Aorta (tissue), 5 donors: ENCODE measurements around the gene MEX3A. TPM values are rescaled to one million over a fixed set of nuclear protein-coding genes. Genes with fewer than 3 reads are reported as not detected.
A peak's percentile ranks its signal among the peaks of the same experiment; 100 is the strongest.
"Not testable (repeated sequence)": the region's sequence is repeated elsewhere in the genome, so short reads cannot be mapped to it uniquely, and the experiment has no call there.

ENCODE experiments used
- ATAC-seq: fragments of 200-7000 bp; cut with Tn5 transposase; one replicate; pipeline ENCODE4 v1.9.1; 2022; ENCODE audit warnings: moderate library complexity; ENCODE audit not compliant: low FRiP score
- DNase-seq, 2 donors: peaks; one replicate each; pipeline ENCODE4 v3.0.0-alpha.2; 2020
- H3K27ac ChIP-seq, 2 donors: one replicate each; pipeline ENCODE4 v1.5.1; 2013; ENCODE audit warnings: low read length in 2 of 2, mild to moderate bottlenecking in 2 of 2, moderate library complexity in 2 of 2, control low read depth in 1 of 2, inconsistent platforms in 1 of 2, low read depth in 1 of 2
- H3K27me3 ChIP-seq, 2 donors: one replicate each; pipeline ENCODE4 v1.6.1; 2013; ENCODE audit warnings: control low read depth in 1 of 2, low read length in 1 of 2, mild to moderate bottlenecking in 1 of 2, moderate library complexity in 1 of 2; ENCODE audit not compliant: insufficient read depth in 2 of 2, control insufficient read depth in 1 of 2
- H3K36me3 ChIP-seq, 2 donors: one replicate each; pipeline ENCODE4 v1.6.1; 2013; ENCODE audit warnings: control low read depth in 1 of 2, low read length in 1 of 2, mild to moderate bottlenecking in 1 of 2; ENCODE audit not compliant: insufficient read depth in 2 of 2, control insufficient read depth in 1 of 2
- H3K4me1 ChIP-seq, 2 donors: one replicate each; pipeline ENCODE4 v1.6.1; 2013; ENCODE audit warnings: low read length in 2 of 2, control low read depth in 1 of 2, mild to moderate bottlenecking in 1 of 2, moderate library complexity in 1 of 2; ENCODE audit not compliant: insufficient read depth in 2 of 2, control insufficient read depth in 1 of 2
- H3K4me3 ChIP-seq, 2 donors: one replicate each; pipeline ENCODE4 v1.5.1; 2013; ENCODE audit warnings: low read length in 2 of 2, control low read depth in 1 of 2, mild to moderate bottlenecking in 1 of 2
- H3K9me3 ChIP-seq: one replicate; pipeline ENCODE4 v1.6.1; 2013; ENCODE audit warnings: mild to moderate bottlenecking, low read length; ENCODE audit not compliant: control insufficient read depth
- WGBS, 2 donors: extraction: QIAGEN DNeasy Blood & Tissue Kit; methylation state at CpG; one replicate each; pipeline ENCODE4 v1.1.7; 2013; 5-methylcytosine and 5-hydroxymethylcytosine counted together
- intact Hi-C, 2 donors: fragments of 100-400 bp; cut with DNase I; formaldehyde crosslinking; loops; one replicate each; pipeline versions ENCODE4 v1.14.2 to v1.15.0; 2022
- polyA plus RNA-seq, 2 donors: library from polyadenylated mRNA; stranded (reverse); fragments of 200-250 nt; gene quantifications; one replicate each; pipeline ENCODE4 v1.2.3, GENCODE V29; 2013
- total RNA-seq, 2 donors: library from RNA; stranded (reverse); fragmentation: NEBNext Ultra II Directional; extraction: Animal tissue kit (Norgen Biotek cat#: 25700); gene quantifications; one replicate each; pipeline ENCODE4 v1.2.1, GENCODE V29; 2021
- donor health status: healthy with polysubstance abuse.
- donor health status: Bipolar disorder and iron deficiency.
- donor health status: DM: no; HTN: no; CAD: no.
- donor health status: DM: no; HTN: no; CAD: no.
- donor health status: DM: yes; HTN: yes; CAD: no.

Gene MEX3A
- total and polyA plus RNA-seq, 4 donors = 0.03 to 1.6 (median 0.68) TPM

- Histone ChIP-seq H3K27ac (no peak overlapping the region), H3K9me3 (no peaks in the 10 kb centered on the region), H3K36me3 (no peaks in the 10 kb centered on the region), H3K27me3 (no peaks in the 10 kb centered on the region), H3K4me1 (no peaks in the 10 kb centered on the region), H3K4me3 (no peak overlapping the region)
- DNase-seq = no peak
- 88% methylated on average over 5 to 7 of the region's 7 CpGs for WGBS, 2 donors
- no peak for ATAC-seq
- intact Hi-C loops = no loop called here
Observed at GRCh38 chr1:156051011-156051725, 31.1 kb downstream of the MEX3A start.

- H3K27ac ChIP-seq = no peak overlapping the region
- H3K4me3 ChIP-seq = no peak overlapping the region
- no peak for DNase-seq
- no peaks in the 10 kb centered on the region for H3K9me3 ChIP-seq
- no peaks in the 10 kb centered on the region for H3K4me1 ChIP-seq
- 70 to 78% methylated on average over 4 of the region's 4 CpGs for WGBS, 2 donors
- no peaks in the 10 kb centered on the region for H3K27me3 ChIP-seq
- H3K36me3 ChIP-seq = no peaks in the 10 kb centered on the region
- ATAC-seq = no peak
- intact Hi-C loops = no loop called here
Observed at GRCh38 chr1:156050376-156050775, 31.9 kb downstream of the MEX3A start.

GRCh38 chr1:156048663-156049258 lies 33.5 kb downstream of the MEX3A start:
- H3K4me1 ChIP-seq = no peaks in the 10 kb centered on the region
- no peaks in the 10 kb centered on the region for H3K9me3 ChIP-seq
- ATAC-seq (no peak), DNase-seq (no peak)
- H3K36me3 ChIP-seq = no peaks in the 10 kb centered on the region
- intact Hi-C loops = no loop called here
- no peaks in the 10 kb centered on the region for H3K27me3 ChIP-seq
- no peak overlapping the region for H3K4me3 ChIP-seq
- H3K27ac ChIP-seq = no peak overlapping the region
- WGBS, 2 donors = 68 to 69% methylated on average over 3 of the region's 3 CpGs

GRCh38 chr1:156045076-156045475 lies 37.2 kb downstream of the MEX3A start:
- peaks cover 0 to 4% of the 10 kb centered on the region in 2 donors for H3K36me3 ChIP-seq
- 93 to 94% methylated on average over 4 of the region's 4 CpGs for WGBS, 2 donors
- no peak overlapping the region for H3K27ac ChIP-seq
- H3K4me3 ChIP-seq = no peak overlapping the region
- H3K27me3 ChIP-seq = no peaks in the 10 kb centered on the region
- DNase-seq (no peak), ATAC-seq (no peak)
- H3K9me3 ChIP-seq = no peaks in the 10 kb centered on the region
- intact Hi-C loops = no loop called here
- no peaks in the 10 kb centered on the region for H3K4me1 ChIP-seq

- intact Hi-C loops = no loop called here
- no peak overlapping the region for H3K27ac ChIP-seq
- no peak overlapping the region for H3K4me3 ChIP-seq
- H3K4me1 ChIP-seq = no peaks in the 10 kb centered on the region
- ATAC-seq (no peak), DNase-seq (no peak)
- no peaks in the 10 kb centered on the region for H3K9me3 ChIP-seq
- H3K36me3 ChIP-seq = peaks cover 0 to 4% of the 10 kb centered on the region in 2 donors
- no peaks in the 10 kb centered on the region for H3K27me3 ChIP-seq
- 87 to 91% methylated on average over 3 of the region's 3 CpGs for WGBS, 2 donors
Observed at GRCh38 chr1:156042828-156043227, 39.4 kb downstream of the MEX3A start.

- H3K27me3 ChIP-seq, H3K27ac ChIP-seq, intact Hi-C loops, H3K4me3 ChIP-seq, H3K4me1 ChIP-seq, H3K36me3 ChIP-seq, ATAC-seq, DNase-seq, H3K9me3 ChIP-seq: not testable (repeated sequence)
- 85 to 87% methylated on average over 4 of the region's 4 CpGs for WGBS, 2 donors
Observed at GRCh38 chr1:156034991-156035390, 47.3 kb downstream of the MEX3A start.

GRCh38 chr1:156033011-156033410 lies 49.3 kb downstream of the MEX3A start:
- no peak overlapping the region for H3K4me3 ChIP-seq
- H3K9me3 ChIP-seq = no peaks in the 10 kb centered on the region
- no peak for DNase-seq
- no peaks in the 10 kb centered on the region for H3K4me1 ChIP-seq
- 49 to 51% methylated on average over 6 of the region's 6 CpGs for WGBS, 2 donors
- H3K27ac ChIP-seq = no peak overlapping the region
- H3K27me3 ChIP-seq = no peaks in the 10 kb centered on the region
- no peak for ATAC-seq
- no peaks in the 10 kb centered on the region for H3K36me3 ChIP-seq
- intact Hi-C loops = no loop called here

- Histone ChIP-seq H3K4me3 (no peak overlapping the region), H3K4me1 (no peaks in the 10 kb centered on the region), H3K27ac (no peak overlapping the region), H3K27me3 (no peaks in the 10 kb centered on the region), H3K36me3 (no peaks in the 10 kb centered on the region), H3K9me3 (no peaks in the 10 kb centered on the region)
- 84 to 90% methylated on average over 4 of the region's 4 CpGs for WGBS, 2 donors
- DNase-seq (no peak), ATAC-seq (no peak)
- intact Hi-C loops = no loop called here
Observed at GRCh38 chr1:156026588-156026987, 55.7 kb downstream of the MEX3A start.

- Histone ChIP-seq H3K4me3 (no peak overlapping the region), H3K9me3 (no peaks in the 10 kb centered on the region), H3K27me3 (no peaks in the 10 kb centered on the region), H3K36me3 (no peaks in the 10 kb centered on the region), H3K27ac (no peak overlapping the region), H3K4me1 (no peaks in the 10 kb centered on the region)
- intact Hi-C loops = no loop called here
- ATAC-seq (no peak), DNase-seq (peak in 1 of 2 donors; percentile 54)
- 10 to 12% methylated on average over 9 of the region's 9 CpGs for WGBS, 2 donors
Observed at GRCh38 chr1:156025876-156026275, 56.4 kb downstream of the MEX3A start.
